ENCODE measurements around the gene GALNT2. TPM values are rescaled to one million over a fixed set of nuclear protein-coding genes. Genes with fewer than 3 reads are reported as not detected.
A peak's percentile ranks its signal among the peaks of the same experiment; 100 is the strongest.

GALNT2 gene
- total and polyA plus RNA-seq, 12 donors: 22.3 to 220 (median 85.7) TPM

DNA sequence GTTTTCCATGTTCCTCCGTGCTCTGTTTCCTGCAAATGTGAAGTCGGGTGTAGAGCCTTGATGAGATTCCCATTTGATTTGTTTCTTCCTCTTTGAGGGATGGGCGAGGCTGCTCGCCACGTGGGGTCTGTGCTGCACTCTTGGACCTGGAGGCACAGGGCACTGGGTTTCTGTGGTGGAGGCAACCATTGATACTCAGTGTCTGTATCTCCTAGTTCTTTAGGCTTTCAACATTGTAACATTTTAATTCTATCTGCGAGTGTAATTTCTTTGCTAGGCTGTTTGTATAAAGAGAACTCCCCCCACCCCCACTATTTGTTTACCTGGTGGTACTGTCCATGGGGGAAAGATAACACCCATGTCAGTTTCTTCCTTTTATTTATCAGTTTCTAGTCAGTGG is 52.3 kb downstream of the GALNT2 start:
- intact Hi-C loops (cut with DNase I): no loop called here
- no peak for TF ChIP-seq POLR2A (IDR thresholded peaks at IDR 0.05)
- TF ChIP-seq, protein P1, sequence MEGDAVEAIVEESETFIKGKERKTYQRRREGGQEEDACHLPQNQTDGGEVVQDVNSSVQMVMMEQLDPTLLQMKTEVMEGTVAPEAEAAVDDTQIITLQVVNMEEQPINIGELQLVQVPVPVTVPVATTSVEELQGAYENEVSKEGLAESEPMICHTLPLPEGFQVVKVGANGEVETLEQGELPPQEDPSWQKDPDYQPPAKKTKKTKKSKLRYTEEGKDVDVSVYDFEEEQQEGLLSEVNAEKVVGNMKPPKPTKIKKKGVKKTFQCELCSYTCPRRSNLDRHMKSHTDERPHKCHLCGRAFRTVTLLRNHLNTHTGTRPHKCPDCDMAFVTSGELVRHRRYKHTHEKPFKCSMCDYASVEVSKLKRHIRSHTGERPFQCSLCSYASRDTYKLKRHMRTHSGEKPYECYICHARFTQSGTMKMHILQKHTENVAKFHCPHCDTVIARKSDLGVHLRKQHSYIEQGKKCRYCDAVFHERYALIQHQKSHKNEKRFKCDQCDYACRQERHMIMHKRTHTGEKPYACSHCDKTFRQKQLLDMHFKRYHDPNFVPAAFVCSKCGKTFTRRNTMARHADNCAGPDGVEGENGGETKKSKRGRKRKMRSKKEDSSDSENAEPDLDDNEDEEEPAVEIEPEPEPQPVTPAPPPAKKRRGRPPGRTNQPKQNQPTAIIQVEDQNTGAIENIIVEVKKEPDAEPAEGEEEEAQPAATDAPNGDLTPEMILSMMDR (IDR thresholded peaks at IDR 0.05): no peak
- Histone ChIP-seq H3K9me3 (replicated peaks in 1 of 3) (no peaks in the 10 kb centered on the region), H3K4me3 (no peak overlapping the region), H3K36me3 (replicated peaks in 1 of 2) (no peaks in the 10 kb centered on the region), H3K27me3 (no peaks in the 10 kb centered on the region), H3K4me1 (replicated peaks in 1 of 2) (peaks cover 1 to 6% of the 10 kb centered on the region in 2 donors), H3K27ac (no peak overlapping the region)
- WGBS, 4 donors: 89 to 94% (median 94%) methylated on average over 6 of the region's 6 CpGs
- DNase-seq: no peak

DNA sequence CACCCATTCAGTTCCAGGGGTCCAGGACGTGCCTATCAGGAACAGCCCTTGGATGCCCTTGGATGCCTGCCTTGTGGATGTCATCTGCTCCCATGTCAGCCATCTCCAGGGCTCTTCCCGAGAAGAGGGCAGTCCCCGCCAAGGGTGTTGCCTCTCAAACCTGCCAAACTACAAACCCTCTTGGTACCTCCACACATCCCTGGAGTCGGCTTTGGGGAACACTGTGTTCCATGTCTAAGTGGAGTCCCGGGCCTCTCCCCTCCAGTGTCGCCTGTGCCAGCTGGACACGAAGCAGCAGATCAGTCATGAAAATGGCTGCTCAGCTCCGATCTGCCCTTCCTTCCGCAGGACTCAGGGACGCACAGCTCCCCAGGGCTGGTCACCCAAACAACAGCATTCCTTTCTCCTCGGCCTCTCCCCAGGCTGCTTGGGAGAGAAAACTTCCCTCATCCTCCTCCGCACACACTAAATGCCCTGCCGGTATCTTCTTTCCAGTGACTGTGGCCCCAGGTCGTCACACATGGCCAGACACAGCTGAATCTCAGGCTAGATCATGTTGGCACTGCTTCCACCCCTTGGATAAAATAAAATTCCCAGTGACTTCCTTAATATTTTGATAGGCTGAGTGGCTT is 53.4 kb downstream of the GALNT2 start:
- Histone ChIP-seq H3K36me3 (replicated peaks in 1 of 2) (no peaks in the 10 kb centered on the region), H3K9me3 (replicated peaks in 1 of 3) (no peaks in the 10 kb centered on the region), H3K27me3 (no peaks in the 10 kb centered on the region), H3K27ac (no peak overlapping the region), H3K4me1 (replicated peaks in 1 of 2) (peaks cover 0 to 5% of the 10 kb centered on the region in 2 donors), H3K4me3 (no peak overlapping the region)
- 89 to 93% (median 91%) methylated on average over 13 to 14 of the region's 14 CpGs for WGBS, 4 donors
- intact Hi-C loops (cut with DNase I): no loop called here
- TF ChIP-seq, protein P1 (IDR thresholded peaks at IDR 0.05): no peak
- no peak for TF ChIP-seq POLR2A (IDR thresholded peaks at IDR 0.05)
- no peak for DNase-seq

- no peak overlapping the region for H3K4me3 ChIP-seq
- DNase-seq: peak in 1 of 7 donors; percentile 37
- no peaks in the 10 kb centered on the region for H3K9me3 ChIP-seq (replicated peaks in 1 of 3)
- no peaks in the 10 kb centered on the region for H3K36me3 ChIP-seq (replicated peaks in 1 of 2)
- no peak overlapping the region for H3K27ac ChIP-seq
- 81 to 86% (median 82%) methylated on average over 9 of the region's 9 CpGs for WGBS, 4 donors
- H3K4me1 ChIP-seq (replicated peaks in 1 of 2): peaks cover 0 to 10% of the 10 kb centered on the region in 2 donors
- no peak for TF ChIP-seq POLR2A (IDR thresholded peaks at IDR 0.05)
- TF ChIP-seq, protein P1 (IDR thresholded peaks at IDR 0.05): peak; percentile 35 to 53 (median 46)
- no peaks in the 10 kb centered on the region for H3K27me3 ChIP-seq
- intact Hi-C loops (cut with DNase I): no loop called here
These were observed 53.9 kb downstream of the GALNT2 start for GRCh38 chr1:230120921-230121381.

DNA sequence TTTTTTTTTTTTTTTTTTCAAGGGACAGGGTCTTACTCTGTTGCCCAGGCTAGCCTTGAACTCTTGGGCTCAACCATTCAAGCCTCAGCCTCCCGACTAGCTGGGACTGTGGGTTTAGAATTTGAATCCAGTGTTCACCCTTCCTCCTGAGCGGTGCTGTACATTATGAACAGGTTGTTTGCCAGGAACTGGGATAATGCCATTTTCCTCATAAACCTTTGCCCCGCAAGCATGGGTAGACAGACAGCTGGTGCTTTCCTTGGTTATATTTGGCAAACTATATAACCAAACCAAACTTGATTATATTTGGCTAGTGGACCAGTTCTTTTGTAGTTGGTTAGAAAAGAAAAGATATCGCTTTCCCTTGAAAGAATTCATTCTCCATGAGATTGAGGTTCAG is 54.9 kb downstream of the GALNT2 start:
- Histone ChIP-seq H3K27ac (no peak overlapping the region), H3K4me1 (replicated peaks in 1 of 2) (peaks cover 0 to 14% of the 10 kb centered on the region in 2 donors), H3K9me3 (replicated peaks in 1 of 3) (no peaks in the 10 kb centered on the region), H3K27me3 (no peaks in the 10 kb centered on the region), H3K4me3 (no peak overlapping the region), H3K36me3 (replicated peaks in 1 of 2) (no peaks in the 10 kb centered on the region)
- no peak for TF ChIP-seq POLR2A (IDR thresholded peaks at IDR 0.05)
- TF ChIP-seq, protein P1 (IDR thresholded peaks at IDR 0.05): no peak
- no peak for DNase-seq
- 95 to 97% (median 96%) methylated on average over 4 of the region's 4 CpGs for WGBS, 4 donors
- intact Hi-C loops (cut with DNase I): no loop called here

Measured in adrenal gland (tissue), 12 donors.